Right renal cortex interstitium (tissue), 3 donors: Measurements from ENCODE around the gene SGCB. TPM values are rescaled to one million over a fixed set of nuclear protein-coding genes. Genes with fewer than 3 reads are reported as not detected.
"Not testable (repeated sequence)": the region's sequence is repeated elsewhere in the genome, so short reads cannot be mapped to it uniquely, and the experiment has no call there.

ENCODE experiments used
- DNase-seq, 3 donors: peaks; one replicate each; pipeline ENCODE4 v3.0.0-alpha.2; 2013; ENCODE audit warnings: low read depth in 3 of 3, low spot score in 2 of 3
- polyA plus RNA-seq, 3 donors: library from polyadenylated mRNA; unstranded; fragments of 120-200 nt; gene quantifications; one replicate each; pipeline ENCODE4 v1.2.1, GENCODE V29; 2013; ENCODE audit not compliant: insufficient read length in 3 of 3

SGCB gene, protein sequence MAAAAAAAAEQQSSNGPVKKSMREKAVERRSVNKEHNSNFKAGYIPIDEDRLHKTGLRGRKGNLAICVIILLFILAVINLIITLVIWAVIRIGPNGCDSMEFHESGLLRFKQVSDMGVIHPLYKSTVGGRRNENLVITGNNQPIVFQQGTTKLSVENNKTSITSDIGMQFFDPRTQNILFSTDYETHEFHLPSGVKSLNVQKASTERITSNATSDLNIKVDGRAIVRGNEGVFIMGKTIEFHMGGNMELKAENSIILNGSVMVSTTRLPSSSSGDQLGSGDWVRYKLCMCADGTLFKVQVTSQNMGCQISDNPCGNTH
- 10 to 100 TPM; 52.0 to 53.0 (median 52.7) TPM for polyA plus RNA-seq

- DNase-seq, result peak in 1 of 3 donors; percentile 32
These were observed at the start of gene SGCB for GRCh38 chr4:52038103-52038912. Gene SGCB, minus strand, starts transcription at chr4:52038299. Its CDS starts 40 bp downstream, at chr4:52038259.

DNA sequence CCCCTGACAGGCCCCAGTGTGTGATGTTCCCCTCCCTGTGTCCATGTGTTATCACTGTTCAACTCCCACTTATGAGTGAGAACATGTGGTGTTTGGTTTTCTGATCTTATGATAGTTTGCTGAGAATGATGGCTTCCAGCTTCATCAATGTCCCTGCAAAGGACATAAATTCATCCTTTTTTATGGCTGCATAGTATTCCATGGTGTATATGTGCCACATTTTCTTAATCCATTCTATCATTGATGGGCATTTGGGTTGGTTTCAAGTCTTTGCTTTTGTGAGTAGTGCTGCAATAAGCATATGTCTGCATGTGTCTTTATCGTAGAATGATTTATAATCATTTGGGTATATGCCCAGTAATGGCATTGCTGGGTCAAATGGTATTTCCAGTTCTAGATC is 48.3 kb upstream of the SGCB start:
- not testable (repeated sequence) for DNase-seq

GRCh38 chr4:52081216-52081615 is 43.1 kb upstream of the SGCB start:
- DNase-seq, result no peak

GRCh38 chr4:52079659-52080058 is 41.6 kb upstream of the SGCB start:
- no peak for DNase-seq

DNA sequence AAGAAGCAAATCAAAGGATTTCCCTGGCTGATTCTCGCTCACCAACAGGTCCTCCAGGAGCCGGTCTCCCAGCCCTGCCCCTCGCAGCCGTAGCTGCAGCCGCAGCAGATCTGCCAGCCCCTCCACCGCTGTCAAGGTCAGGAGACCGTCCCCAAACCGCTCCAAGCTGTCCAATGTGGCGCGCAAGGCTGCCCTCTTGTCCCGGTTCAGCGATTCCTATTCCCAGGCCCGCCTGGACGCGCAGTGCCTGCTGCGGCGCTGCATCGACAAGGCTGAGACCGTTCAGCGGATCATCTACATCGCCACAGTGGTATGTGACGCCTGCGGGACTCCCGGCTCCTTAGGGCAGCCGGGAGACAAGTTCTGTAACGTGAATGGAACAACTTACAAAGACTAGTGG is 38.6 kb upstream of the SGCB start:
- DNase-seq, result peak in 1 of 3 donors; percentile 15

DNA sequence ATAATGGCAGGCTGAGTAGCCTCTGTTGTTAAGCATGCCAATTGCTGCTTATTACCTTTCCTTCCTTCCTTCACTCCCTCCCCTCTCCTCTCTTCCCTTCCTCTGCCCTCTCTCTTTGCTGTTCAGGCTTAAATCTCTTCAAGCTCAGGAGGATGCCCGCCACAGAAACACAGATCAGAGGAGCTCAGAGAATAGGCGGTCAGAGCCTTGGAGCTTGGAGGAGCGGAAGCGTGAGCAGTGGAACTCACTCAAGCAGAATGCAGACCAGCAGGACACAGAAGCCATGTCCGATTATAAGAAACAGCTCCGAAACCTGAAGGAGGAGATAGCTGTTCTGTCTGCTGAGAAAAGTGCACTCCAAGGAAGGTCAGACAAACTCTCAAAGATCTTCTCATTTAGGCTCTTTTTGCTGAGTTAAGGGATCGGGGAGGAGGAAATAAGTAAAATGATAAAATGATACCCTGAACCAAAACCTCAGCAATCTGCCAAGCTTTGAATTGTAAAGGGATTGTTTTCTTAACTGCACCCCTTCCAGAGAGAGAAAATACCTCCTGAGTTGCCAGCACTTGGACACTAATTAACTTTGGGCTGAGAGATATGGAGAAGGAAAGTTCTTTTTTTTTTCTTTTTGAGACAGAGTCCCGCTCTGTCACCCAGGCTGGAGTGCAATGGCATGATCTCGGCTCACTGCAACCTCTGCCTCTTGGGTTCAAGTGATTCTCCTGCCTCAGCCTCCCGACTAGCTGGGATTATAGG is 33.9 kb upstream of the SGCB start:
- no peak for DNase-seq

DNA sequence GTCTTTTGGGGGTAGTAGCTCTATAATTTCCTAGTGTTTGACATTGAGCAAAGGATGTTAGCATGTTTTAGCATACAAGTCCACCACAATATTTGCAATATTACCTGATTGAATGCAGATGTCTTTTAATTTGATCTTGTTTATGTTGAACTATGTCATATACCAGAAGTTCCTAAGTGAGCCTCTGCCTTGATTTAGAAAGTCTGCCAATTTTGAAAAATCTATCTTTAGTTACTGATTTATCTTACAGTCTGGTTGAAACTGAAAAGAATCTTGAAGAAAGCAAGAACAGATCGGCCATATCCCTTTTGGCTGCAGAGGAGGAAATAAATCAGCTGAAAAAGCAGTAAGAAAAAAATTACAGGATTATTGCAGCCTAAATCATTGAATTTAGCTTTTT is 31.5 kb upstream of the SGCB start:
- DNase-seq, result no peak

- no peak for DNase-seq
These were observed 21.3 kb upstream of the SGCB start for GRCh38 chr4:52059372-52059771.

DNA sequence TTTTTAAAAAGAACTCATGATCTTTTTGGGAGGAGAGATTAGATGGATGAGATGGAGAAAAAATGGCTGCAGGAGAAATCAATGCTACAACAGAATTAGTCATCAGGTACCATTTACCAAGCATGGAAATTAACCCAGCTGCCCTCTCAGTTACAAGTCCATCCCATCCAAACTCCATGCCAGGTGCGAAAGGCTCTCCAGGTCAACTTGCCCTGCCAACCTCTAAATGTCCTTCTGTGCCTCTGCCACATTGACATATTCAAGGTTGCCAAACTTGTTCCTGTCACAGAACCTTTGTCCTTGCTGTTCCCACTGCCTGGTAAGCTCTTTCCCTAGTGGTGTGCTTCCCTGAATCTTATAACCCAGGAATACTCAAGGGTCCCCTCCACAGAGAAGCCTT is 20.2 kb upstream of the SGCB start:
- no peak for DNase-seq

- DNase-seq, result no peak
These were observed 19.1 kb upstream of the SGCB start for GRCh38 chr4:52057196-52057595.

- DNase-seq, result no peak
These were observed 16.2 kb upstream of the SGCB start for GRCh38 chr4:52054254-52054653.

GRCh38 chr4:52052475-52052780 is 14.3 kb upstream of the SGCB start:
- DNase-seq, result no peak

GRCh38 chr4:52051615-52052474 is 13.7 kb upstream of the SGCB start:
- DNase-seq, result no peak

DNA sequence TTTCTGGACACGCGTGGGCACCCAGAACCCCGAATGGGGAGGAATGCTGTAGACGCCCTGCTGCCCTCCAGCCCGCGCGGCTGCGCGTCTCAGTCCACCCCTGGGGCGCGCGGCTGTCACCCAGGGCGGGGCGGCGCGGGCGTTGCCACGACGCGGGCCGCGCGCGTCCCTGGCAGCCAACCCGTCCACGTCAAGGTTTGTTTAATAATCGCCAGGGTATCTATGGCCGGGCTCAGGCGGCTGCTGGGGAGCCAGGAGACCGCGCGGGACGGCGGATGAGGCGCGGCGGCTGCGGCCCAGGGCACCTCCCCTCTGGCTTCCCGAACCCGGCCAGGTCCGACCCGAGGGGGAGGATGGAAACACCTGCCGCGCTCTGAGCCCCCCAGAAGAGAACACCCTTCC is 13.1 kb upstream of the SGCB start, which contains the start of gene SPATA18:
Gene SPATA18 (plus strand): TSS at position 92 of the 402 bp plus-strand sequence. CDS start 401 bp downstream, outside the sequence.
- no peak for DNase-seq

DNA sequence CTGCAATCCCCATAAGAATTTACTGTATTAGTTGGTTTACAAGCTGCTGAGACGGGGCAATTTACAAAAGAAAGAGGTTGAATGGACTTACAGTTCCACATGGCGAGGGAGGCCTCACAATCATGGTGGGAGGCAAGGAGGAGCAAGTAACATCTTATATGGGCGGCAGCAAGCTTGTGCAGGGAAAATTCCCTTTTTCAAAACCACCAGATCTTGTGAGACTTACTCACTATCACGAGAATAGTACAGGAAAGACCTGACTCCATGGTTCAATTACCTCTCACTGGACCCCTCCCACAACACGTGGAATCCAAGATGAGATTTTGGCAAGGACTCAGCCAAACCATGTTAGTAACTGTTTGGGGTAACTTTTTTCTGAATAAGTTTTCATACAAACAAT is 11.2 kb upstream of the SGCB start:
- DNase-seq, result no peak

DNA sequence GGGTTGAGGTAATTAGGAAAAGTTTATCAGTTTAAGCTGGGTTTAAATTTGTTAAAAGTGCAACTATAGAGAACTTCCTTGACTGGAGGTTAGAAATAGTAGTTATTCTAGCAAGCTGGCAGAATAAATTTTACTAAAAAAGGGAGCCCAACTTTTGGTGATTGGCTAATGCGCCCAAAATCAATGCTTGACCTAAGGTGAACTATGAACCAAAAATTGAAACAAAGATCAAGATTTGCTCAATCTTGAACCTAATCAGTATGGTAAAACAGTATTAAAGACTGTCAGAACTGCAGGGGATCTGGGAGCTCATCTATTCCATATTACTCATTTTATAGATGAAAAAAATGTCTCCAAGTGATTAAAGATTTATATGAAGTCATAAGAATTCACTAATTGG is 6.9 kb upstream of the SGCB start:
- DNase-seq, result no peak

GRCh38 chr4:52037689-52038102 is 403 bp downstream of the SGCB start:
- peak in 1 of 3 donors; percentile 33 for DNase-seq

DNA sequence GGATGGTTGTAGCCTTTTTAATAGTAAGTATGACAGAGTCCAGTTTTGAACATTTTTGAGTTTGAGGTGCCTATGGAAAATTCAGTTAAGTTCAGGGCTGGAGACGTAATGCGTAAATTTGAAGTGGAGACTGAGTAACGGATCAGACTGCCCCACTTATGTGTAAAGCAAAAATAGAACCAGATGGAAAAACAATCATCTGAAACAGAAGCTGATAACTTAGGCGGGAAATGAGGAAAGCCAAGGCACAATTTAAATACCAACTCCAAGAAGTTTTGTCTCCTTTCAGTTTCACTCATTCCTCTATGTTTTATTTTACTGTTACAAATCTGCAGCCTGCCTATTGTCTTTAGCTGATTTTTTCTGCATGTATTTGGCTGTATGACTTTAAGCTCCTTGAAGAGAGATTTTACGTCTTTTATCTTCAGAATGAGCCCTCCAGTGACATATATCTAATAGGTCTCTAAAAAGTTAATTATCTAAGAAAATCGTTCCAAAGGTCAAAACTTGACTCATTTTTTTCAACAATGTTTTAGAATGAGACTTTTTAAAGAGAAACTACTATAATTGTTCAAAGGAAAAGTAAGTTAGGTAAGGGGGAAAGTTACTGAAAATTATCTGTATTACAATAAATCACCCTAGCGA is 1.1 kb downstream of the SGCB start:
- no peak for DNase-seq

DNA sequence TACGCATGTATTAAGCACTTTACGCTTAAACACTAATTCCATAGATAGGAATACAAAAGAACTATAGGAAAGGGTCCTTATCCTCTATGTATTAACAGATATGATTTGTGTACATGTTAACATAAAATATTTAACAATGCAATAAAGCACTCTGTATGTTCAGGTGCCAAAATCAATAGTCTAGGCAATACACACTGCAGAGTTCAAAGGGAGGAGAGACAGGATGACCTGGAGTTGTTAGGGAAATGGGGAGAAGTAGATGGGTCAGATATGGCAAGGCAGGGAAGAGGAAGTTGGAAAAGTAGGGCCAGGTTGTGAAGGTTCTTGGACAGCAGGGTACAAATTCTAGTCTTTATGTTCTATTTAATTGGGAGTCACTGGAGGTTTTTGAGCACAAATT is 2.9 kb downstream of the SGCB start:
- no peak for DNase-seq

- no peak for DNase-seq
These were observed 6.1 kb downstream of the SGCB start for GRCh38 chr4:52032005-52032404.
